HG03571 (cell line): Measurements from ENCODE around the gene SHTN1.

Experiments used
- ATAC-seq: cut with Tn5 transposase; IDR thresholded peaks from one replicate; pipeline ENCODE4 v1.9.1; 2021; ENCODE audit not compliant: unreplicated experiment

SHTN1 gene, protein sequence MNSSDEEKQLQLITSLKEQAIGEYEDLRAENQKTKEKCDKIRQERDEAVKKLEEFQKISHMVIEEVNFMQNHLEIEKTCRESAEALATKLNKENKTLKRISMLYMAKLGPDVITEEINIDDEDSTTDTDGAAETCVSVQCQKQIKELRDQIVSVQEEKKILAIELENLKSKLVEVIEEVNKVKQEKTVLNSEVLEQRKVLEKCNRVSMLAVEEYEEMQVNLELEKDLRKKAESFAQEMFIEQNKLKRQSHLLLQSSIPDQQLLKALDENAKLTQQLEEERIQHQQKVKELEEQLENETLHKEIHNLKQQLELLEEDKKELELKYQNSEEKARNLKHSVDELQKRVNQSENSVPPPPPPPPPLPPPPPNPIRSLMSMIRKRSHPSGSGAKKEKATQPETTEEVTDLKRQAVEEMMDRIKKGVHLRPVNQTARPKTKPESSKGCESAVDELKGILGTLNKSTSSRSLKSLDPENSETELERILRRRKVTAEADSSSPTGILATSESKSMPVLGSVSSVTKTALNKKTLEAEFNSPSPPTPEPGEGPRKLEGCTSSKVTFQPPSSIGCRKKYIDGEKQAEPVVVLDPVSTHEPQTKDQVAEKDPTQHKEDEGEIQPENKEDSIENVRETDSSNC

DNA sequence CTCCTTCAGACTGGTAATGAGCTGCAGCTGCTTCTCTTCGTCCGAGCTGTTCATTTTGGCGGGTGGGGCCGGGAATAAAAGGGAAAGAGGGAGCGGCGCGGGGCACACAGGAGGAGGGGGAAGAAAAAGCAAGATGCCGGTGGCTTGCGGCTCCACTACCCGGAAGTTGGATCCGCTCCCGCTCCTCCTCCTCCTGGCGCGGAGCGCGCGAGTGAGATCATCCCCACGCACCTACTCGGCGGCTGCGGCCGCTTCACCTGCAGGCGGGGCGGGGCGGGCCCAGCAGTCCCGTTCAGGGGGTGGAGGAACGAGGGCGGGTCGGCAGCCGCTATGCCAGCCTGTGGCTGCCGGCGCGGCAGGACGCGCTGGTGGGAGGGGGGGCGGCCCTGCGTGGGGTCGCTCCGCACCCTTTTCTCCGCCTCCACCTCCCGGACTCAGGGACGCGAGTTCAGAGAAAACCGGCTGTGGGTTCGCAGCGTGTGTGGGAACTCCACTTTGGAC lies at the start of gene SHTN1:
Gene SHTN1, minus strand, starts transcription at position 162 of the 501 bp plus-strand sequence. Its CDS starts 108 bp downstream, at position 54.
- peak; percentile 48 for ATAC-seq

DNA sequence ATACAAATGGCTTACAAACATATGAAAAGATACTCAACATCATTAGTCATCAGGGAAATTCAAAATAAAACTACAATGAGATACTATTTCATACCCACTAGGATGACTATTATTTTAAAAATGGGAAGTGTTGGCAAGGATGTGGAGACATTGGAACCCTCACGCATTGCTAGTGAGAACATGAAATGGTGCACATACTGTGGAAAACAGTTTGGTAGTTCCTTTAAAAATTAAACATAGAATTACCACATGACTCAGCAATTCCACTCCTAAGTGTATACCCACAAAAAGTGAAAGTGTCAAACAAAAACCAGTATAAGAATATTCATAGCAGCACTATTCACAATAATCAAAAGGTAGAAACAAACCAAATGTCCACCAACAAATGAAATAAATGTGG lies 48.5 kb upstream of the SHTN1 start:
- no peak for ATAC-seq

DNA sequence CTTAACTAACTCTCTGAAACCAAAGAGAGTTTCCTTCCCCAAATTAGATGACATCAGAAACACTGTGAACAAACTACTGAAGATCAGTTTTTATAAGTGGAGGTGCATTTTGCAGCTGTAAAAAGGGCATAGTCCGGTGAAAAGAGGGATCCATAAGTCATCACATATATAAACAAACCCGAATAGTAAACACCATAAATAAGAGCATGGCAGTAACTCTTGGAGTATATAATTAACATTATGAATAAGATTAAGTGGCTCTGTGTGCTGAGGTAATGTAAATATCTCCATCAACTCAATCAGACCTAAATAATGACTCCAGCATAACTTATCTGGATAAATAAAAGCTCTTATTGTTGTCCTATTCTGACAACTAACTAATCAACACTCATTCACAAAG lies 43.0 kb upstream of the SHTN1 start:
- no peak for ATAC-seq

DNA sequence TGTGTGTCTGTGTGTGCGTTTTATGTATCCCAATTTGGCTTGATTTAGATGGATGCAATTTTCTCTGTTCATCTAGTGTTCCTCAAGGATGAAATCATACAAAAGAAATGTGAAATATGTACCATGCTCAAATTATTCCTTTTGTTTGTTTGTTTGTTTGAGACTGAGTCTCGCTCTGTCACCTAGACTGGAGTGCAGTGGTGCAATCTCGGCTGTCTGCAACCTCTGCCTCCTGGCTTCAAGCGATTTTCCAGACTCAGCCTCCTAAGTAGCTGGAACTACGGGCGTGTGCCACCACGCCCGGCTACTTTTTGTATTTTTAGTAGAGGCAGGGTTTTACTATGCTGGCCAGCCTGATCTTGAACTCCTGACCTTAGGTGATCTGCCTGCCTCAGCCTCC lies 11.3 kb upstream of the SHTN1 start:
- ATAC-seq = no peak

DNA sequence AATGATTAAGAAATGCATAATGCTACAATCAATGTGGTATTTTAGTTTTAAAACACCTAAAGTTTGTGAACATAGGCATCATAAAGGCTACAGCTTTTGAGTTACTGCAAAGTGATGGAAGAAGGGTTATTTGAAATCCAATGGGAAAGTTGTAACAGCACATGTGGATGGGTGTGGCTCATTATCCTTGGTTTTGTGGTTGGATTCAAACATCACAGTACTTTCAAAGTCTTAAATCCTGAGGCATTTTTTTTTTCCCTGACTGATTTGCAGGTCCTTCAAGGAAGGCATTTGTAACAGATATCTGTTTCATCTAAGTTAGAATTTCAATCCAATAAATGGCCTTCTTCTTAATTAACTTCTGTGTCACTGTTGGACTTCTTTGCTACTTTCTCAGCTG lies 9.8 kb upstream of the SHTN1 start:
- no peak for ATAC-seq

DNA sequence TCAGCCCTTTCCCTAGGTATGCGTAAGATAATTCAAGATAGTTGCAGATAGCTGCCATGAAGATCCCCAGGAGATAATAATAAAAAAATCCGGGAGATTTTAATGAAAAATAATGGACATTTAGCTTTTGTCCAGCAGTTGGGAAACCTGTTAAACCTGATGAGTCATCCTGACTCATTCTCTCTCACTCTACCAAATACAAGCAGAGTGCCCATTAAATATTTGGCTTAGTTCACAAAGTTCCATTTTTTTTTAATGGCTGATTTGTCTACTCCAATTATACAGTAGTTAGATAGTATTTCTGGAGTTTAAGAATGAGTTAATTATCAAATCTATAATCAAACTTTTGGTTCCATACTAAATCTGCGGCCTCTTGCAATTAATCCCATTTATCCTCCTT lies 2.1 kb upstream of the SHTN1 start:
- no peak for ATAC-seq

DNA sequence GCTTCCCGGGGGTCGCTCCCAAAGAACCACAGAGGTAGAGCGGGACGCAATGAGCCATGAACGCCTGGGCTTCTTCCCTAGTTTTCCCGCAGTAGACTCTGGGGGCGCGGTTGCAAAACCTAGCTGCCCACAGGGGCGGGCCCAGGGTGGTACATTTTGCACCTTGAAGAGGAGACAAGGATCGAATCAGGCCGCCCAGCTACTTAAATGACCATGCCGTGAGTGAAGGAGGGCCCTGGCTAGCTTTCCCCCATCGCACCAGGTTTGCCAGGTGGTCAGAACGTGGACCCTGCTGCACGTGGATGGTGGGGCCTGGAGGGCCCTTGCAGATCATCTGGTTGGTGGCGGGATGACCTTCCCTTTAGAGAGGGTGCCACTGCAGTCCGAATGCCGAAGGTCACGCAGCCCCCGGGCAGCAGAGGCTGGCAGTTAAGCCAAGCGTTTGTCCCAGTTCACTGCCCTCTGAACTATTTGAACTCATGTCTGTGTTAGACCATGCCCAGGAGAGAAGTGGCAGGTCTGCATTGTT lies 604 bp upstream of the SHTN1 start:
- ATAC-seq = no peak

DNA sequence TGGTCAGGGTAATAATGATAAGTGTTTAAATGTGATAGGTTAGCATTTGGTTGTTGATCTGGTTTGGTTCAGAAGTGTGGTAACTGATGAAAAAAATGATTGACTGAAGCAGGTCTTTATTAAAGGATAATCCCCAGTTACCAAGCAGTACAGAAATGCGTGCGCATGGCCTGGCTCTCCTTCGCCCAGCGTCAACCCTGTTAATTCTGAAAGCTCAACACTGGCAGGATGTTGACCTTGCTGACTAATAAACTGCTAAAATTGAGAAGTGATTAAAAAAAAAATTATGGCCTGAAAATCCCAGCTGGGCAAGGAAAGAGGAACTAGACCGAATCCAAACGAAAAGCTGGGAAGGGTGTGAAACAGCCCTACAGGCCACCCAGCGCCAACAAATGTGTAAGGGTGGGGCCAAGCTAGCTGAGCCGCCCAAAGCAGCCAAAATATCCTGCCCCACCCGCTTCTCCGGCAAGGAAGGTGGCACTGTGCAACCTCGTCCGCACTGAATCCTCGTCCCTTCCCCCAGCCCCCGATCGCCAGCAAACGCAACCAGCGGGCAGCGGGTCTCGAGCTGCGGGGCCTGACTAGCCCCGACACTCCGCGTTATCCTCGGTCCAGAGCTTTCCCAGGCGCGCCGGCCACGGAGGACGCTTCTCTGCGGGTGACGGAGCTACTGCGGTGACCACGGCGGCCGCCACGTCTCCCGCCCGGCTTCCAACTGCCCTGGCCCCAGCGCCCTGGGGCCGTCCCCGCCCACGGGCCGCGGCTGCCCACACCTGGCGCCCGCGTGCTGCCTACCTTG lies 561 bp downstream of the SHTN1 start:
- peak; percentile 66 for ATAC-seq

DNA sequence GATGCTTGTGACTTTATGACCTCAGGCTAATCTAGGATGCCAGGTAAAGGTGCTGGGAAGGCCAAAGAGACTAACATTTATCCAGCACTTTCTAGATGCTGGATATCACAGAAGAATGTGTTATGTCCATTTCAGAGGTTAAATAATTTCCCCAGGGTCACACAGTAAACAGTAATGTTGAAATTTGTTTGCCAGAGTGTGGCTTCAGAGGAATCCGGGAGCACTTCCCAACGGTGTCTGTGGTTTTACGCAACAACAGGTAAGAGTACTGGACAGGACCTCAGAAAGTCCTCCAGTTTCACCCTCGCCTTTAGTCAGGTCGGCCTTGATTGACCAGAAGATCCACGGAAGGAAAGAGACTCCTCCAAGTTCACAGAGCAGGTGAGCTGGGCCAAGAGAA lies 1.7 kb downstream of the SHTN1 start:
- no peak for ATAC-seq

DNA sequence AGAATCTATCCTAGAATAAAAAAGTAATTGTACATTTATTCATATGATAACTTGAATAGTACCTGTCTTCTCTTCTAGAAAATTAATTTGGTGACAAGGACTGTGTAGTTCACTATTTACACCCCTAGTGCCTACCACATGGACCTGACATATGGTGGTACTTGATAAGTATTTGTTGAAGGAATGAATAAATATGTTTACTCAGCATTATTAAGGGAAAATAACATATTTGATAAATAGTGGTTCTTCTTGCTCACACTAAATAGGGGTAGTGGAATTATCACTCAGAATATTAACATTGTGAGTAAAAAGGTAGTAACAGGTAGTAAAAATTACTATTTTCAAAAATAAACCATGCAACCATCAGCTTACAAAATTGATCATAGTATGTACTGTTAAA lies 2.8 kb downstream of the SHTN1 start:
- ATAC-seq = no peak

DNA sequence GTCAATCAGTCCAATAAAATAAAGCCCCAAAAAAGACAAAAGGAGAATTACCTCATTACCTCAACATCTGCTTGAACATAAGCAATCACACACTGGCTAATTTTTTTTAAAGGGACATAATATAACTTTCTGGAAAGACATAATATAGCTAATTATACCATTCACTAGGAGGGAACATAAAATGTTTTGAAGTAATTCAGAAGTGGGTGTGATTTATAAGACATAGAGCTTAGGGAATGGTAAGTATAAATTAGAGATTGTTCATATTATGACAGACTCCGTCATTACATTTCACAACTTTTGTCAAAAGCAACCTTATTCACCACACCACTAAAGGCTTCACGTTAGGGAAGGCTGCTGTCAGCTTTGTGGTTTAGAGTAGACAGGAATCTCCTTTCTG lies 3.8 kb downstream of the SHTN1 start:
- no peak for ATAC-seq

DNA sequence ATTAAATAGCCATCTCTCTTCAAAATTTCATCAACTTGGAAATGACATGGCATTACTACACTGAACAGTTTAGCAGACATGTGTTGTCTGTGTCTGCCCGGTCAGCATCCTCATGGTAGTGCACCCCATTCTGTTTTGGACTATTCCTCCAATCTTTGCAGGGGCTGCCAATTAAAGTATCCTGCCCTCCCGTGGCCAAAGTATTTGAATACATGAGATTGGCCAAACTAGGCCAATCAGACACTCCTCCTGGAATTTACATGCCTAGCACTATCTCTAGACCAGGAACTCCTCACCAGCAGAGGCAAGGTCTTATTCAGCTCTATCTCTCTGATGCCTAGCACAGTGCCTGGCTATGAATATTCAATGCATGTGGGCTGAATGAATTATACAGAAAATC lies 4.4 kb downstream of the SHTN1 start:
- no peak for ATAC-seq

DNA sequence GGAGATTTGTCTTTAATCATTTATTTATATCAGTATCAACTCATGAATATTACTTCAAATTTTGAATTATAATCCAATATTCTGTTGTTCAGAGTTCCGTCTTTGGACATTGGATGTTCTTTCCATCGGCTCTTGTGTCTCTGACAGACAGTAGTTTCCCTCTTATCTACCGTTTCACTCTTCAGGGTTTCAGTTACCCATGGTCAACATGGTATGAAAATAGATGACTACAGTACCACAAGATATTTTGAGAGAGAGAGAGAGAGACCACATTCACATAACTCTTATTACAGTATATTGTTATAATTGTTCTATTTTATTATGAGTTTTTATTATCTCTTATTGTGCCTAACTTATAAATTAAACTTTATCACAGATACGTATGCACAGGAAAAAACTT lies 6.8 kb downstream of the SHTN1 start:
- no peak for ATAC-seq

DNA sequence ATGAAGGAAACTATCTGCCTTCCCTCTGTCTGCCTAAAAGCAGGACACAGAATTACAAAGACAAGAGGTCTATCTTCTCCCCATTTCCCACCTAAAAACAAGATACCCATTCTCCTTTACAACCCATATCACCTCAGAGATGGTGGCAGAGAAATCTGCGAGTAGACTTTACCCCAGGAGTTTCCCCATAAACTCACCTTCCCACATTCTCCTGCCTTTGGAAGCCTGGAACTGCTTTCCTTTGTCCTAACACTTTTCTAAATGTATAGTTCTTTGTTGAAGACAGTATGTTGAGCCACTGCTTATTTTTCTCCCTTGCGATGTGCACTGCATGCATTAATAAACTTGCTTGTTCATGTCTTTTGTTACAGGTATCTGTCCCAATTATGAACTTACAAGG lies 8.0 kb downstream of the SHTN1 start:
- ATAC-seq = no peak

DNA sequence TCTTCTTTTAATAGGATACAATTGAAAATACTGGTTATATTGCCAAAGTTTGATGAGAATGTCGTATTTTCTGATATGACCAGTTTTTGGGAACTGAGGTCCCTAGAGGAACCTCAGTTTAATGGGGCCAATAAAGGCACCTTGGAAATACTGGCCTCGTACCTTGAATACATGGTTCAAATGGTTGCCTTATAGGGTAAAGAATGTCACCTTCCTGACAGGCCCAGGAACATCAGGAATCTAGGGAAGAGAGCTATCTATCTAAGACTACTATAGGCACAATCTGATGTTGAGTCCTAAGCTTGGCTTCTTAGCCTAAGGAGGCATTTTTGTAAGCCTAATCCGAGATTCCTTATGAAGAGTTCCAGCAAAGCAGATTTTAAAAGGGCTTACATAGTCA lies 9.3 kb downstream of the SHTN1 start:
- no peak for ATAC-seq

DNA sequence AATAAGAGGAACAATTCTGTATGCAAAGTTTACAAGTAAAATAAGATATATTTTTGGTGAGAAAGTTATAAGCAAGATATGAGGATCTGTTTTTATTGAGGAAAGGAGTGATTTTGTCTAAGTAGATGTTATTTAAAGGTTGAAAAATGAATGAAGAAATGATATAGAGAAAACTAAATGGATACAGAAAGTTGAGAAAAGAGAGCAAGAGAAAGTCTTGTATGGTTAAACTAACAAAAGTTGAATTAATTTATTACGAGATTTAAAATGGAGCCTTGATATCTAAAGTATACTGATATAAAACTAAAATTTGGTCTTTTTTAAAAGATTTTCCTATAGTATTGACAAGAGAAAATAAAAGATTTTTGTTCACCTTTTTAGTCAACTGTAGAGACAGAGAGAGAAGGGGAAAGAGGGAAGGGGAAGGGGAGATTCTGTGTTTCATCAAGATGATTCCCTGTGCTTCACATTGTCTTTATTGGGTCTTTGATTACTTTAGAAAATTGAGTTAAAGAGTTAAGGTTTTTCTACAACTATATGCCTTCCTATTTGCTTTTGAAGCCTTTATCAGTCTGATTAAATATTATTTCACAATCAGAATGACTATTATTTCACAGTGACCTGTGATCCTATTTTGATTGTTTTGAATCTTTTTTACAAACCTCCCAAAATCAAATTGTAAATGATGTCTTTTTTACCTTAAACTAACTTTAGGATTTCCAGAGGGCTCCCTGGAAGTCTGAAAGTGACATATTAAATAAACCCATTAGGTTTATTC lies 10.7 kb downstream of the SHTN1 start:
- no peak for ATAC-seq

DNA sequence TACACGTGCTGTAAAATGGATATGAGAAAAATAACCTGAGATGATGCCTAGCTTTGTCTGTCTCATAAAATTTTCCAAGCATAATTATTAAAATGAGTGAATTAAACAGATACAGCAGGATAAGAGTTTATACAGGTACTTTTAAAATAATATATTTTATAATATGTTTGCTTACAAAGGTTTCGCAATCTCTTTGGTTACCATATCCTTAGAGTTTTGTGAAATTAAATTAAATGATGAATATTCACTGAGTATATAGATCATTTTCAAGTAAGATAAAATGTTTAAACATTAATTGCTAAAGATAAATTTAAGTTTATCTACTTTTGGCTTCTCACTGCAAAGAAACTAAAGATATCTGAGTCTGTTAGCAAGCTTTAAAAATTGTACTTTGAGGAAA lies 11.4 kb downstream of the SHTN1 start:
- ATAC-seq = no peak

DNA sequence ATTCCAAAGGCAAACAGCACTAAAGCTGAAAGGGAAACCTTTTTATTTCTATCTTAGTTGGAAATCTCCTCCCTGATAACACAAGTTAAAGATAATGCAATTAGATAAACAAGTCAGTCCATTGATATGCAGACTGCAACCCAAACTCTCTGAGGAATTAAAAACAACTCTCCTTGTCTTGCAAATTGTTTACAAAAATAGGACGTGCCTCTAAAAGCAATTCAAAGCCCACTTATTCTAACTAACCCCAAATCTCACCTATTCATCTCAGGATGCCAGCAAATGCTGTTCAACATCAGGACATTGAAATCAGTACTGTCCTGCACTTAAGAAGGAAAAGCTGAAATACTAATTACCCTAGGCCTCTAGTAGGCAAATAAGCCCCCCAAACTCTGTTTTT lies 12.8 kb downstream of the SHTN1 start:
- no peak for ATAC-seq

DNA sequence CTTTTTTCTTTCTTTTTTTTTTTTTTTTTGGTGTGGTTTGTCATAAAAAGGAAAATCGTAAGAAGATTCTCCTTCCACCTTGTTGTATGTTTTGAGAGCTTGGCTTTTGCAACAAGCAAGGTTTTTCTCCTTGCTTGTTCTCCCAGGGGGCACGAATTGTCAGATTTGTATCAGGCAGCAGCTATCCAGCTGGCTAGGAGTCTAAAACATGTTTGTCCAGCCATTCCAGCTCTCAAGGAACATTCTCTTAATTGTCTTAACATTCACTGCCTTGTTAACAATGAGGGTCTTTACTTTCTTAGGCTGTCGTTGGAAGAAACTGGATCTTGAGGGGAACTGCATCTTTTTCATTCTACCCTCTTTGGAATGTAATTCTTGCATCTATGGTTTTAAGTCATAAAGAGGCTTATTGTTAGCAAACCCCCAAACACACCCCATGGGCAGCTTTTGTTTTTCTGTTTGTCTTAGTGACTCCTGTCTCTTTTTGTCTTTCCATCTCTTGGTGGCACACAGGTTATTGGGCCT lies 14.6 kb downstream of the SHTN1 start:
- ATAC-seq = no peak

DNA sequence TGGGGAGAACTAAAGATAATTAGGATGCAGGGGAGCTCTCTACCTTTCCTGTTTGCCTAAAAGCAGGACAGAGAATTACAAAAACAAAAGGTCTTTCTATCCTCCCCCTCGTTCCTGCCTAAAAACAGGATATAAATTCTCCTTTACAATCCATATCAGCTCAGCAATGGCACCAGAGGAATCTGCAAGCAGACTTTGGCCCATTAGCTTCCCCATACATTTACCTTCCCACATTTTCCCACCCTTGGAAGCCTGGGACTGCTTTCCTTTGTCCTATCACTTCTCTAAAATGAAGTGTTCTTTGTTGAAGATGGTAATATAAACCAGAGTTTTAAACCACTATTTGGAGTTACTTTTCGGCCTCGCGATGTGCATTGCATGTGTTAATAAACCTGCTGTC lies 15.5 kb downstream of the SHTN1 start:
- no peak for ATAC-seq
